T-cell (primary cell): ENCODE measurements around the gene AGAP1. TPM values are rescaled to one million over a fixed set of nuclear protein-coding genes. Genes with fewer than 3 reads are reported as not detected.

Source experiments
- ATAC-seq, 4 experiments: fragments of 200-7000 bp in 3 of 4; fragments of 150-1000 bp in 1 of 4; cut with Tn5 transposase; replicated peaks in 1 of 4; 1 replicate in 3 of 4; 2 replicates in 1 of 4; pipeline ENCODE4 v1.10.0; 2021; ENCODE audit warnings: moderate library complexity in 3 of 4, mild to moderate bottlenecking in 2 of 4, moderate number of reproducible peaks in 1 of 4
- CTCF ChIA-PET, 2 donors: fragments of 300-600 bp; sonication (Branson Sonifier 250); formaldehyde crosslinking; loops; one replicate each; lab custom pipeline; 2022; ENCODE audit warnings: antibody characterized with exemption in 2 of 2; lab: Charles Lee
- POLR2A ChIA-PET, 2 donors: fragments of 300-600 bp; sonication (Branson Sonifier 250); formaldehyde crosslinking; loops; one replicate each; lab custom pipeline; 2022; ENCODE audit warnings: antibody characterized with exemption in 2 of 2; lab: Charles Lee
- DNase-seq, 35 experiments: peaks; one replicate each; pipeline versions ENCODE4 v3.0.0 to v3.0.0-alpha.2; 2013 to 2023
- H3K27ac ChIP-seq: one replicate; pipeline ENCODE4 v1.5.1; 2013; ENCODE audit warnings: low read length
- H3K27me3 ChIP-seq, 2 experiments: replicated peaks in 1 of 2; 1 replicate in 1 of 2; 2 replicates in 1 of 2; pipeline versions ENCODE4 v1.6.1 to v1.7.0; 2013; ENCODE audit warnings: low read length in 1 of 2, mixed read lengths in 1 of 2; ENCODE audit not compliant: control insufficient read depth in 2 of 2, insufficient read depth in 2 of 2; ENCODE audit errors: extremely low read depth in 1 of 2
- H3K36me3 ChIP-seq, 2 donors: 1 replicate in 1 of 2; 2 replicates in 1 of 2; pipeline versions ENCODE4 v1.6.1 to v1.7.0; 2013; ENCODE audit warnings: low read length in 1 of 2; ENCODE audit not compliant: control insufficient read depth in 2 of 2, insufficient read depth in 1 of 2; ENCODE audit errors: extremely low read depth in 1 of 2
- H3K4me1 ChIP-seq, 2 experiments: 1 replicate in 1 of 2; 2 replicates in 1 of 2; pipeline versions ENCODE4 v1.6.1 to v1.7.0; 2013; ENCODE audit warnings: low read length in 2 of 2, mixed read lengths in 1 of 2; ENCODE audit not compliant: insufficient read depth in 2 of 2, control insufficient read depth in 1 of 2; ENCODE audit errors: extremely low read depth in 1 of 2
- H3K4me3 ChIP-seq, 2 donors: 1 replicate in 1 of 2; 2 replicates in 1 of 2; pipeline versions ENCODE4 v1.5.1 to v1.7.0; 2013; ENCODE audit warnings: mild to moderate bottlenecking in 2 of 2, low read length in 1 of 2, moderate library complexity in 1 of 2; ENCODE audit not compliant: control insufficient read depth in 1 of 2; ENCODE audit errors: extremely low read depth in 1 of 2
- H3K9me3 ChIP-seq: 2 replicates; pipeline ENCODE4 v1.7.0; 2013
- H3K27ac Mint-ChIP-seq, 2 donors: one replicate each; pipeline ENCODE4 v1.8.0; 2020 to 2021; ENCODE audit warnings: mild to moderate bottlenecking in 2 of 2, mixed read lengths in 2 of 2
- H3K27me3 Mint-ChIP-seq, 2 donors: one replicate each; pipeline ENCODE4 v1.8.0; 2021 to 2022; ENCODE audit warnings: mixed read lengths in 2 of 2
- H3K36me3 Mint-ChIP-seq: one replicate; pipeline ENCODE4 v1.8.0; 2021; ENCODE audit warnings: mixed read lengths
- H3K4me1 Mint-ChIP-seq, 3 donors: one replicate each; pipeline ENCODE4 v1.8.0; 2020 to 2022; ENCODE audit warnings: mixed read lengths in 3 of 3, mild to moderate bottlenecking in 1 of 3
- H3K4me3 Mint-ChIP-seq, 3 donors: one replicate each; pipeline ENCODE4 v1.8.0; 2020 to 2022; ENCODE audit warnings: mild to moderate bottlenecking in 3 of 3, mixed read lengths in 3 of 3, moderate library complexity in 3 of 3
- H3K9me3 Mint-ChIP-seq, 3 donors: one replicate each; pipeline ENCODE4 v1.8.0; 2020 to 2022; ENCODE audit warnings: mixed read lengths in 3 of 3
- WGBS: methylation state at CpG from one replicate; pipeline ENCODE4 v1.1.5; 2013; ENCODE audit warnings: missing lambda C conversion rate; ENCODE audit not compliant: insufficient coverage; 5-methylcytosine and 5-hydroxymethylcytosine counted together
- total RNA-seq, 35 experiments: library from RNA in 6 of 35; stranded (reverse) in 6 of 35; fragments of 120-200 nt in 1 of 35; gene quantifications; one replicate each; pipeline versions ENCODE4 v1.2.1 to v1.2.4 and lab custom pipeline; 2013 to 2026

AGAP1 gene
- total RNA-seq, 5 donors from 2014 or later (not counting 1 experiment from before 2014, with no cell fraction given), result 3.9 to 15.6 (median 5.2) TPM

DNA sequence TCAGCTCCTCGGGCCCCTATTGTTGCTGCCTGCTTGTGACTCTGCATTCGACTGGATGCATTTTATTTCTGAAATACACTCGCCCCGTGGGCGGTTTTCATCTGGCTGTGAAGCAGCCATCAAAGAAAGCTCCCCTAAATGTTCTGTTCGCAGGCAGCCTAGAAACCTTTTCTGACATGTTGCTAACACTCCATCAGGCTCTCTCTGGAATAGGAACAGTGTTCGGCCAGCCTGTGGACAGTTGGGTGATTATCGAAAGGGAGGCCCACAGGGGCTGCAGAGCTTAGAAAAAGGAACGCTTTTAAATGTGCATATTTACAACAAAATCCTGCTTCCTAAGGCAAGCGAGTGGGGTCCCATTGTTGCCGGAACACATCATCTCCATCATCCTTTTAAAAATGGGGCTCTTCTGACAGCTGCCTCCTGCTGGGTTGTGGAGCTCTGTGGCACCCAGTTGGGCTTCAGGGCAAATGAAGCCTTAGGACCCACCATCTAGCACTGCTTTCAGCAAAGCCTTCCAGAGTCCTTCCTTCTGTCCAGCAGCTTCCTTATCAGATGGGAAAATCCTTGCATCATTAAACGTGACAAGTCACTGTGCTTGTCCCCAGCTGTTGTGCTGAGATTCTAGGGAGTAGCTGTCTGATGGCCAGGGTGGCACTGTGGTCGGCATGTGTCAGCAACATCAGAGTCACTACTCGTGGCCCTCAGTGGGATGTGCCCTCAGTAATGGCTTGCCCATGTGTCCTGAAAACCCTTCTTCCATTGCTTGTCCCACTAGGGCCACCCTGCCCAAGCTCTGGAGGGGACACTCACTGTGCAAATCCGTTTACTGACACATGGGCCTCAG lies 571.7 kb downstream of the AGAP1 start:
- H3K36me3 ChIP-seq, result no peaks in the 10 kb centered on the region
- Mint-ChIP-seq H3K27me3 (peaks cover 2 to 4% of the 10 kb centered on the region in 2 donors), H3K9me3 (no peaks in the 10 kb centered on the region), H3K4me1 (no peaks in the 10 kb centered on the region), H3K27ac (no peak overlapping the region), H3K36me3 (no peaks in the 10 kb centered on the region), H3K4me3 (no peak overlapping the region)
- ATAC-seq, result no peak
- ChIA-PET POLR2A (no interaction called here), CTCF (no interaction called here)
- no peaks in the 10 kb centered on the region for H3K9me3 ChIP-seq
- H3K27me3 ChIP-seq, result no peaks in the 10 kb centered on the region
- DNase-seq, result no peak
- no peaks in the 10 kb centered on the region for H3K4me1 ChIP-seq
- H3K4me3 ChIP-seq, result no peak overlapping the region
- WGBS, result 89% methylated on average over 10 of the region's 15 CpGs
- H3K27ac ChIP-seq, result no peak overlapping the region

- H3K36me3 ChIP-seq, result no peaks in the 10 kb centered on the region
- no peaks in the 10 kb centered on the region for H3K9me3 ChIP-seq
- Mint-ChIP-seq H3K36me3 (no peaks in the 10 kb centered on the region), H3K4me1 (no peaks in the 10 kb centered on the region), H3K4me3 (no peak overlapping the region), H3K27ac (no peak overlapping the region), H3K9me3 (no peaks in the 10 kb centered on the region), H3K27me3 (peaks cover 2 to 4% of the 10 kb centered on the region in 2 donors)
- H3K4me1 ChIP-seq, result no peaks in the 10 kb centered on the region
- ChIA-PET CTCF (no interaction called here), POLR2A (no interaction called here)
- no peak for ATAC-seq
- H3K4me3 ChIP-seq, result no peak overlapping the region
- H3K27me3 ChIP-seq, result no peaks in the 10 kb centered on the region
- DNase-seq, result no peak
- WGBS, result 71% methylated on average over 7 of the region's 7 CpGs
- H3K27ac ChIP-seq, result no peak overlapping the region
Measured at GRCh38 chr2:236070236-236070635, 576.4 kb downstream of the AGAP1 start.

DNA sequence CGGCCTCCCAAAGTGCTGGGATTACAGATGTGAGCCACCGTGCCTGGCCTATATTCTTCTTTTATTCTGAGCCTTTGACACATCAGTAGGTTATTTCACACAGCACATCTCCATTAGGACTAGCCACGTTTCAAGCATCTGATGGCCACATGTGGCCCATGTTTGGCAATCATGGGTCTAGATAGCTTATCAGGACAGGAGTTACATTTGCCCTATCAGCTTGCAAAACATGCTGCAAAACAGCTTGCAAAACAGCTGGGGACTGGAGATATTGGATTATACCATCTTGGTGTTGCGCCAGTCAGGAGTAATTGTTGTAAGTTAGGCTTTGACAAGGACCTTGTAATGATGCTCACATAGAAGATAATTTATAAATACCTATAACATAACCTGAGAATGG lies 579.4 kb downstream of the AGAP1 start:
- H3K27me3 Mint-ChIP-seq, result no peaks in the 10 kb centered on the region
- H3K36me3 ChIP-seq, result no peaks in the 10 kb centered on the region
- ATAC-seq (no peak), DNase-seq (no peak)
- H3K27ac Mint-ChIP-seq, result no peak overlapping the region
- H3K4me1 ChIP-seq, result no peaks in the 10 kb centered on the region
- H3K9me3 ChIP-seq, result no peaks in the 10 kb centered on the region
- POLR2A ChIA-PET, result no interaction called here
- H3K27me3 ChIP-seq, result no peaks in the 10 kb centered on the region
- no peaks in the 10 kb centered on the region for H3K4me1 Mint-ChIP-seq
- 78% methylated on average over 2 of the region's 4 CpGs for WGBS
- no peak overlapping the region for H3K4me3 ChIP-seq
- H3K36me3 Mint-ChIP-seq, result no peaks in the 10 kb centered on the region
- H3K27ac ChIP-seq, result no peak overlapping the region
- no peak overlapping the region for H3K4me3 Mint-ChIP-seq
- CTCF ChIA-PET, result no interaction called here
- H3K9me3 Mint-ChIP-seq, result no peaks in the 10 kb centered on the region

GRCh38 chr2:236073867-236074655 lies 580.2 kb downstream of the AGAP1 start:
- WGBS, result 46% methylated on average over 2 of the region's 8 CpGs
- POLR2A ChIA-PET, result no interaction called here
- H3K27me3 Mint-ChIP-seq, result peaks cover 0 to 3% of the 10 kb centered on the region in 2 donors
- Histone ChIP-seq H3K9me3 (no peaks in the 10 kb centered on the region), H3K4me1 (no peaks in the 10 kb centered on the region), H3K27me3 (no peaks in the 10 kb centered on the region), H3K27ac (no peak overlapping the region), H3K4me3 (no peak overlapping the region), H3K36me3 (no peaks in the 10 kb centered on the region)
- no peak overlapping the region for H3K27ac Mint-ChIP-seq
- ATAC-seq (no peak), DNase-seq (no peak)
- H3K4me3 Mint-ChIP-seq, result no peak overlapping the region
- no peaks in the 10 kb centered on the region for H3K9me3 Mint-ChIP-seq
- H3K4me1 Mint-ChIP-seq, result no peaks in the 10 kb centered on the region
- CTCF ChIA-PET, result no interaction called here
- no peaks in the 10 kb centered on the region for H3K36me3 Mint-ChIP-seq

- WGBS, result 80% methylated on average over 2 of the region's 11 CpGs
Measured at GRCh38 chr2:236075802-236076201, 582.0 kb downstream of the AGAP1 start.

GRCh38 chr2:236078297-236079255 lies 584.7 kb downstream of the AGAP1 start:
- Histone ChIP-seq H3K4me1 (no peaks in the 10 kb centered on the region), H3K36me3 (no peaks in the 10 kb centered on the region), H3K9me3 (no peaks in the 10 kb centered on the region), H3K4me3 (no peak overlapping the region), H3K27me3 (no peaks in the 10 kb centered on the region), H3K27ac (no peak overlapping the region)
- WGBS, result 87% methylated on average over 4 of the region's 14 CpGs
- no peak overlapping the region for H3K4me3 Mint-ChIP-seq
- no peaks in the 10 kb centered on the region for H3K36me3 Mint-ChIP-seq
- peaks cover under 1 to 12% of the 10 kb centered on the region in 2 donors for H3K27me3 Mint-ChIP-seq
- no peak overlapping the region for H3K27ac Mint-ChIP-seq
- ChIA-PET POLR2A (no interaction called here), CTCF (no interaction called here)
- ATAC-seq (no peak), DNase-seq (no peak)
- no peaks in the 10 kb centered on the region for H3K9me3 Mint-ChIP-seq
- no peaks in the 10 kb centered on the region for H3K4me1 Mint-ChIP-seq

More at GRCh38 chr2:236075802-236076201, 582.0 kb downstream of the AGAP1 start:
- no peaks in the 10 kb centered on the region for H3K36me3 Mint-ChIP-seq
- Histone ChIP-seq H3K36me3 (no peaks in the 10 kb centered on the region), H3K27me3 (no peaks in the 10 kb centered on the region), H3K27ac (no peak overlapping the region), H3K9me3 (no peaks in the 10 kb centered on the region), H3K4me3 (no peak overlapping the region), H3K4me1 (no peaks in the 10 kb centered on the region)
- H3K4me3 Mint-ChIP-seq, result no peak overlapping the region
- ChIA-PET CTCF (no interaction called here), POLR2A (no interaction called here)
- no peak for ATAC-seq
- no peak overlapping the region for H3K27ac Mint-ChIP-seq
- H3K9me3 Mint-ChIP-seq, result no peaks in the 10 kb centered on the region
- H3K4me1 Mint-ChIP-seq, result no peaks in the 10 kb centered on the region
- no peak for DNase-seq
- H3K27me3 Mint-ChIP-seq, result peaks cover 0 to 11% of the 10 kb centered on the region in 2 donors
